Measurements from ENCODE around the gene FZD1. TPM values are rescaled to one million over a fixed set of nuclear protein-coding genes. Genes with fewer than 3 reads are reported as not detected.

The FZD1 gene
- total and polyA plus RNA-seq, 2 of the 4 experiments (the other 2 are of a cell fraction), result 3.6 to 6.8 TPM

DNA sequence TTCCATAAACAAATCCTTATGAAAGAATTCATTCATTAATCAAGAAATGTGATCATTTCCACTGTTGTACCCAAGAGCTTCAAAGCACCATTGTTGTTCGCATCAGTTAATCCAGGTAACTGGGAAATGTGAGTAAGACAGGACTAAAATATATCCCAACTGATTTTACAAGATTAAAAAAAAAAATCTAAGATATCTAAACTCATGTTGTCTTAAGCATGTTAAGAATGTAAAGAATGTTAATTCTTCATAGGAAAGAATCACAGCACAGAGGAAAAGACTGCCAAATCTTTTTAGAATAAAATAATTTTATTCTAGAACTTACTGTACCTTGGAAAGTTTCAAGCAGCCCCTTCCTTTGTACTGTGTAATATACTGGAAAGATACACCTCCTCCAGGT lies 16.4 kb downstream of the FZD1 start:
- Histone ChIP-seq H2BK20ac (ENCODE audit: low read depth, low read length) (no peak overlapping the region), H3K4me3 (ENCODE audit: insufficient read depth, low read depth, low read length) (no peak overlapping the region), H3K18ac (ENCODE audit: low read depth, low read length) (no peak overlapping the region), H2BK5ac (ENCODE audit: low read depth, low read length, poor library complexity, severe bottlenecking) (no peak overlapping the region), H3K9me3 (ENCODE audit: control insufficient read depth, insufficient read depth, low read length) (no peaks in the 10 kb centered on the region), H3K27ac (ENCODE audit: insufficient read depth, low read length) (no peak overlapping the region), H4K8ac (ENCODE audit: low read depth in 2 of 2, low read length in 2 of 2) (no peak overlapping the region), H4K20me1 (ENCODE audit: insufficient read depth, low read length) (no peaks in the 10 kb centered on the region), H3K36me3 (ENCODE audit: control insufficient read depth, insufficient read depth, low read length) (no peaks in the 10 kb centered on the region), H2AK9ac (replicated peaks; ENCODE audit: low read depth, low read length, poor library complexity) (no peak overlapping the region), H3K4me1 (ENCODE audit: control insufficient read depth, insufficient read depth, low read length) (peaks cover 3% of the 10 kb centered on the region; the same call in 1 of the 2 replicates), H2BK15ac (ENCODE audit: low read depth, low read length) (no peak overlapping the region), H3K56ac (ENCODE audit: extremely low read depth, insufficient read depth, low read length) (no peak overlapping the region), H3K4ac (ENCODE audit: low read depth, low read length) (no peak overlapping the region), H3K14ac (replicated peaks; ENCODE audit: low read depth, low read length) (no peak overlapping the region), H4K91ac (ENCODE audit: insufficient read depth, low read depth, low read length) (no peak overlapping the region), H3K9ac (ENCODE audit: low read depth, low read length) (no peak overlapping the region), H3K4me2 (ENCODE audit: low read depth, low read length) (no peak overlapping the region), H2BK120ac (ENCODE audit: low read depth, low read length) (no peak overlapping the region), H3K9me1 (ENCODE audit: insufficient read depth, low read length) (no peaks in the 10 kb centered on the region), H2AK5ac (ENCODE audit: low read depth, low read length) (no peak overlapping the region), H4K5ac (ENCODE audit: low read depth, low read length) (no peak overlapping the region), H2AFZ (replicated peaks; ENCODE audit: low read length, poor library complexity) (no peak overlapping the region), H3K79me1 (ENCODE audit: low read depth in 1 of 2, low read length in 2 of 2) (no peaks in the 10 kb centered on the region), H3K27me3 (ENCODE audit: control insufficient read depth, insufficient read depth, low read length) (no peaks in the 10 kb centered on the region), H3K23ac (ENCODE audit: low read depth, low read length) (no peak overlapping the region)
- TF ChIP-seq BHLHE40 (IDR thresholded peaks at IDR 0.05; ENCODE audit: low read depth, low read length) (no peak), RCOR1 (IDR thresholded peaks at IDR 0.05; ENCODE audit: insufficient replicate concordance, low read length) (no peak), FOS (IDR thresholded peaks at IDR 0.05; ENCODE audit: low read depth, low read length) (no peak), POLR2A (IDR thresholded peaks at IDR 0.05; ENCODE audit: low read depth, low read length) (no peak), RFX5 (IDR thresholded peaks at IDR 0.05; ENCODE audit: low read depth, low read length) (no peak), MAFK (IDR thresholded peaks at IDR 0.05; ENCODE audit: low read depth, low read length) (no peak), MAZ (IDR thresholded peaks at IDR 0.05; ENCODE audit: borderline replicate concordance, low read depth, low read length) (no peak), CEBPB (IDR thresholded peaks at IDR 0.05; ENCODE audit: low read depth, low read length) (no peak)
- TF ChIP-seq, protein P1, sequence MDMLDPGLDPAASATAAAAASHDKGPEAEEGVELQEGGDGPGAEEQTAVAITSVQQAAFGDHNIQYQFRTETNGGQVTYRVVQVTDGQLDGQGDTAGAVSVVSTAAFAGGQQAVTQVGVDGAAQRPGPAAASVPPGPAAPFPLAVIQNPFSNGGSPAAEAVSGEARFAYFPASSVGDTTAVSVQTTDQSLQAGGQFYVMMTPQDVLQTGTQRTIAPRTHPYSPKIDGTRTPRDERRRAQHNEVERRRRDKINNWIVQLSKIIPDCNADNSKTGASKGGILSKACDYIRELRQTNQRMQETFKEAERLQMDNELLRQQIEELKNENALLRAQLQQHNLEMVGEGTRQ (IDR thresholded peaks at IDR 0.05; ENCODE audit: low read depth, low read length), result no peak
- TF ChIP-seq, protein P2, sequence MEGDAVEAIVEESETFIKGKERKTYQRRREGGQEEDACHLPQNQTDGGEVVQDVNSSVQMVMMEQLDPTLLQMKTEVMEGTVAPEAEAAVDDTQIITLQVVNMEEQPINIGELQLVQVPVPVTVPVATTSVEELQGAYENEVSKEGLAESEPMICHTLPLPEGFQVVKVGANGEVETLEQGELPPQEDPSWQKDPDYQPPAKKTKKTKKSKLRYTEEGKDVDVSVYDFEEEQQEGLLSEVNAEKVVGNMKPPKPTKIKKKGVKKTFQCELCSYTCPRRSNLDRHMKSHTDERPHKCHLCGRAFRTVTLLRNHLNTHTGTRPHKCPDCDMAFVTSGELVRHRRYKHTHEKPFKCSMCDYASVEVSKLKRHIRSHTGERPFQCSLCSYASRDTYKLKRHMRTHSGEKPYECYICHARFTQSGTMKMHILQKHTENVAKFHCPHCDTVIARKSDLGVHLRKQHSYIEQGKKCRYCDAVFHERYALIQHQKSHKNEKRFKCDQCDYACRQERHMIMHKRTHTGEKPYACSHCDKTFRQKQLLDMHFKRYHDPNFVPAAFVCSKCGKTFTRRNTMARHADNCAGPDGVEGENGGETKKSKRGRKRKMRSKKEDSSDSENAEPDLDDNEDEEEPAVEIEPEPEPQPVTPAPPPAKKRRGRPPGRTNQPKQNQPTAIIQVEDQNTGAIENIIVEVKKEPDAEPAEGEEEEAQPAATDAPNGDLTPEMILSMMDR (conservative IDR thresholded peaks at IDR 0.05; ENCODE audit: low read depth, low read length), result no peak
- TF ChIP-seq, protein P3, sequence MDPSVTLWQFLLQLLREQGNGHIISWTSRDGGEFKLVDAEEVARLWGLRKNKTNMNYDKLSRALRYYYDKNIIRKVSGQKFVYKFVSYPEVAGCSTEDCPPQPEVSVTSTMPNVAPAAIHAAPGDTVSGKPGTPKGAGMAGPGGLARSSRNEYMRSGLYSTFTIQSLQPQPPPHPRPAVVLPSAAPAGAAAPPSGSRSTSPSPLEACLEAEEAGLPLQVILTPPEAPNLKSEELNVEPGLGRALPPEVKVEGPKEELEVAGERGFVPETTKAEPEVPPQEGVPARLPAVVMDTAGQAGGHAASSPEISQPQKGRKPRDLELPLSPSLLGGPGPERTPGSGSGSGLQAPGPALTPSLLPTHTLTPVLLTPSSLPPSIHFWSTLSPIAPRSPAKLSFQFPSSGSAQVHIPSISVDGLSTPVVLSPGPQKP (IDR thresholded peaks at IDR 0.05; ENCODE audit: borderline replicate concordance, low read depth, low read length), result no peak
- dilution Hi-C loops (cut with HindIII; ENCODE audit: low sequenced_read_pairs, unreplicated experiment), result no loop called here
- no TSS peak for BruUV-seq (replicated peaks)
- in situ Hi-C loops (cut with MboI; ENCODE audit: low sequenced_read_pairs), result no loop called here
- WGBS, 2 experiments (ENCODE audit: extremely low coverage in 2 of 2, insufficient read length in 1 of 2), result no CpG with 5 or more reads among the region's 1 CpG
- ChIA-PET CTCF (interaction anchor here (1.0 to 1.3 kb wide), 2 partner anchors 11 to 191 kb away, joined by 4 read pairs; no protein-coding TSS in a partner anchor), POLR2A (ENCODE audit: unreplicated experiment) (no interaction called here)
- peak; percentile 5 for DNase-seq
- intact Hi-C loops (cut with micrococcal nuclease), result no loop called here
- peak; percentile 40; the same call in 1 of the 2 replicates for ATAC-seq (ENCODE audit: low read depth)
